Endodermal cell (in vitro differentiated cells): Measurements from ENCODE around the gene PRAF2. TPM values are rescaled to one million over a fixed set of nuclear protein-coding genes. Genes with fewer than 3 reads are reported as not detected.

ENCODE experiments used
- DNase-seq: peaks from one replicate; pipeline ENCODE4 v3.0.0-alpha.2; 2017
- H3K27ac ChIP-seq: 2 replicates; pipeline ENCODE4 v1.5.1; 2013; ENCODE audit warnings: mild to moderate bottlenecking, low read depth, low read length, moderate library complexity
- H3K27me3 ChIP-seq: 2 replicates; pipeline ENCODE4 v1.6.1; 2013; ENCODE audit warnings: mild to moderate bottlenecking, low read length, moderate library complexity; ENCODE audit not compliant: insufficient read depth, control insufficient read depth, poor library complexity, severe bottlenecking
- H3K36me3 ChIP-seq: 2 replicates; pipeline ENCODE4 v1.7.0; 2013; ENCODE audit warnings: mild to moderate bottlenecking, low read length, moderate library complexity; ENCODE audit not compliant: control insufficient read depth, insufficient read depth
- H3K4me1 ChIP-seq: one replicate; pipeline ENCODE4 v1.7.0; 2013; ENCODE audit warnings: low read length; ENCODE audit not compliant: control insufficient read depth, insufficient read depth
- H3K4me3 ChIP-seq: 2 replicates; pipeline ENCODE4 v1.5.1; 2013; ENCODE audit warnings: mild to moderate bottlenecking, low read length, moderate library complexity
- H3K9ac ChIP-seq: 2 replicates; pipeline ENCODE4 v1.6.1; 2013; ENCODE audit warnings: mild to moderate bottlenecking, low read length, moderate library complexity; ENCODE audit not compliant: poor library complexity, severe bottlenecking; ENCODE audit errors: extremely low read depth
- H3K9me3 ChIP-seq: 2 replicates; pipeline ENCODE4 v1.6.1; 2013; ENCODE audit warnings: mild to moderate bottlenecking, low read length, moderate library complexity; ENCODE audit not compliant: control insufficient read depth
- H3K27ac Mint-ChIP-seq: 2 replicates; pipeline ENCODE4 v1.8.0; 2020; ENCODE audit warnings: mixed read lengths
- H3K27me3 Mint-ChIP-seq: 2 replicates; pipeline ENCODE4 v1.8.0; 2021; ENCODE audit warnings: mild to moderate bottlenecking, mixed read lengths; ENCODE audit not compliant: insufficient read depth
- H3K36me3 Mint-ChIP-seq: 2 replicates; pipeline ENCODE4 v1.8.0; 2020; ENCODE audit warnings: low read depth, mixed read lengths
- H3K4me1 Mint-ChIP-seq: 2 replicates; pipeline ENCODE4 v1.8.0; 2020; ENCODE audit warnings: mixed read lengths
- H3K4me3 Mint-ChIP-seq: 2 replicates; pipeline ENCODE4 v1.8.0; 2020; ENCODE audit warnings: mild to moderate bottlenecking, moderate library complexity, mixed read lengths
- H3K9me3 Mint-ChIP-seq: 2 replicates; pipeline ENCODE4 v1.8.0; 2020; ENCODE audit warnings: mild to moderate bottlenecking, mixed read lengths
- WGBS, 2 experiments: methylation state at CpG; one replicate each; pipeline versions ENCODE4 v1.1.5 to v1.1.7; 2013; ENCODE audit warnings: missing lambda C conversion rate in 2 of 2, mixed read lengths in 1 of 2; ENCODE audit not compliant: insufficient coverage in 1 of 2, insufficient read length in 1 of 2; 5-methylcytosine and 5-hydroxymethylcytosine counted together
- total RNA-seq, 2 donors: library from RNA; stranded (reverse); fragmentation: NEBNext Ultra II Directional in 1 of 2; extraction: Animal tissue kit (Norgen Biotek cat#: 25700) in 1 of 2; gene quantifications; 2 replicates in 1 of 2; 3 replicates in 1 of 2; pipeline ENCODE4 v1.2.1, GENCODE V29; 2021
- TF ChIP-seq, protein P1 (sequence below): fragments of 200-600 bp; sonication (generic); conservative IDR thresholded peaks from 2 replicates; pipeline ENCODE4 v1.5.0; 2021; ENCODE audit warnings: antibody characterized with exemption, mild to moderate bottlenecking

PRAF2 gene
- total RNA-seq, 2 donors from 2014 or later: 8.2 to 15.7 TPM

DNA sequence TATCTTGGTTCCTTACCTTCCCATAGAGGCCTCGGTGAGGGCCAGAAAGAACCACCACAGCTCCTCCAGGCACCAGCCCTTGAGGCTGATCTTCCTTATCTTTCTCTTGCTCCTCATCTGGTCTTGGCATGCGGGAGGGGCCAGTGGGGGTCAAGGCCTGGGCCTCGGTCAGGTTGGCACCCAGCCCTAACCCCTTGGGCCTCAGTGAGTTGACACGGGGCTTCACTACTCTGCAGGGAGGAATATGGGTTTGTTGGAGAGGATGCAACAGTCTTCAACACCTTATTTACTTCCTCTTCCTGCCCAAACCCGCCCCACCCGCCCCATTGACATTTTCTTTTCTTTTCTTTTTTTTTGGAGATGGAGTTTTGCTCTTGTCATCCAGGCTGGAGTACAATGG is 43.8 kb upstream of the PRAF2 start:
- TF ChIP-seq, protein P1, sequence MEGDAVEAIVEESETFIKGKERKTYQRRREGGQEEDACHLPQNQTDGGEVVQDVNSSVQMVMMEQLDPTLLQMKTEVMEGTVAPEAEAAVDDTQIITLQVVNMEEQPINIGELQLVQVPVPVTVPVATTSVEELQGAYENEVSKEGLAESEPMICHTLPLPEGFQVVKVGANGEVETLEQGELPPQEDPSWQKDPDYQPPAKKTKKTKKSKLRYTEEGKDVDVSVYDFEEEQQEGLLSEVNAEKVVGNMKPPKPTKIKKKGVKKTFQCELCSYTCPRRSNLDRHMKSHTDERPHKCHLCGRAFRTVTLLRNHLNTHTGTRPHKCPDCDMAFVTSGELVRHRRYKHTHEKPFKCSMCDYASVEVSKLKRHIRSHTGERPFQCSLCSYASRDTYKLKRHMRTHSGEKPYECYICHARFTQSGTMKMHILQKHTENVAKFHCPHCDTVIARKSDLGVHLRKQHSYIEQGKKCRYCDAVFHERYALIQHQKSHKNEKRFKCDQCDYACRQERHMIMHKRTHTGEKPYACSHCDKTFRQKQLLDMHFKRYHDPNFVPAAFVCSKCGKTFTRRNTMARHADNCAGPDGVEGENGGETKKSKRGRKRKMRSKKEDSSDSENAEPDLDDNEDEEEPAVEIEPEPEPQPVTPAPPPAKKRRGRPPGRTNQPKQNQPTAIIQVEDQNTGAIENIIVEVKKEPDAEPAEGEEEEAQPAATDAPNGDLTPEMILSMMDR: no peak
- H3K9ac ChIP-seq: no peak overlapping the region
- H3K4me3 Mint-ChIP-seq: no peak overlapping the region
- H3K4me1 Mint-ChIP-seq: no peaks in the 10 kb centered on the region
- DNase-seq: no peak
- no peak overlapping the region for H3K27ac Mint-ChIP-seq
- peaks cover 38% of the 10 kb centered on the region for H3K36me3 Mint-ChIP-seq
- H3K9me3 Mint-ChIP-seq: peaks cover 65% of the 10 kb centered on the region
- 98% methylated on average over 2 of the region's 6 CpGs; no CpG with 5 or more reads in 1 of the 2 experiments for WGBS, 2 experiments
- peaks cover 12% of the 10 kb centered on the region for H3K36me3 ChIP-seq
- H3K27me3 ChIP-seq: no peaks in the 10 kb centered on the region
- no peaks in the 10 kb centered on the region for H3K27me3 Mint-ChIP-seq
- no peaks in the 10 kb centered on the region for H3K4me1 ChIP-seq
- no peak overlapping the region for H3K4me3 ChIP-seq
- no peak overlapping the region for H3K27ac ChIP-seq
- H3K9me3 ChIP-seq: no peaks in the 10 kb centered on the region

DNA sequence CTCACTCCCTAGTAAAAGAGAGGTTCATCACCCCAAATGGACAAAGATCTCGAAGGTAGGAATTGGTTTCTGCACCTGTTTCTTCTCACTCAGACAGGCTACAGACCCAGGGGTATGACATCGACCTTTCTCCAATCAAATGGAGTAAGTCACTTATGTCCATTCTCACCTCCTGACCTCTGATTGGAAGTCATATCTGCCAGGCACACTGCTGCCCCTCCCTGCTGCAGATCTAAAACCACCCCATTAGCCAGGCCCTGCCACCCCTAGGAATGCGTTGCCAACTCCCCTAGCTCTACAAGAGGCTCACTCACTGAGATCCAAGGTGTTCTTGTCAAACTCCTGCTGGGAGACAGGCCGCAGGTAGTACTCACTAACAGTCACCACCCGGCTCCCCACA is 42.9 kb upstream of the PRAF2 start:
- no peak for DNase-seq
- H3K4me3 Mint-ChIP-seq: no peak overlapping the region
- no peak overlapping the region for H3K4me3 ChIP-seq
- no peaks in the 10 kb centered on the region for H3K4me1 ChIP-seq
- H3K27ac ChIP-seq: no peak overlapping the region
- no peaks in the 10 kb centered on the region for H3K4me1 Mint-ChIP-seq
- TF ChIP-seq, protein P1: no peak
- H3K9ac ChIP-seq: no peak overlapping the region
- 95% methylated on average over 4 of the region's 5 CpGs; no CpG with 5 or more reads in 1 of the 2 experiments for WGBS, 2 experiments
- H3K9me3 Mint-ChIP-seq: peaks cover 57% of the 10 kb centered on the region
- no peaks in the 10 kb centered on the region for H3K9me3 ChIP-seq
- H3K27me3 Mint-ChIP-seq: no peaks in the 10 kb centered on the region
- no peak overlapping the region for H3K27ac Mint-ChIP-seq
- no peaks in the 10 kb centered on the region for H3K27me3 ChIP-seq
- peaks cover 12% of the 10 kb centered on the region for H3K36me3 ChIP-seq
- peaks cover 35% of the 10 kb centered on the region for H3K36me3 Mint-ChIP-seq

DNA sequence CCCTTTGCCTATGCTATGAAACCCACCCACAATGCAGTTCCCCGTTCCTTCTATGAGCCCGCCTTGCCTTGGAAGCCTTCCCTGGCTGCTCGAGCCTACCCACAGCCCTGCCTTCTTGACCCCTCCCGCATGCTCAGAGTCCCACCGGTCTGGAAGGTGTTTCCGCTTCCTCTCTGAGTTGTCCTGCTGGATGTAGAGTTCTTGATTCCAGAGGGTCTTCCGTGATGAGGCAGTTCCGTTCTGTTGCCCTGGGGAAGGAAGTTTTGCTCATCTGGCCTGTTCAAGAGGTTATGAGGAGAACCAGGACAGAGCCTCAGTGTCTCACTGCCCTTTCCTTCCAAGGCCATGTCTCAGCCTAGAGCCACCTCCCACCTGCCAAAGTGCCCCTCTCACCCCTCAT is 42.3 kb upstream of the PRAF2 start:
- Histone ChIP-seq H3K27ac (no peak overlapping the region), H3K9ac (no peak overlapping the region), H3K9me3 (no peaks in the 10 kb centered on the region), H3K4me1 (no peaks in the 10 kb centered on the region), H3K4me3 (no peak overlapping the region), H3K27me3 (no peaks in the 10 kb centered on the region), H3K36me3 (peaks cover 12% of the 10 kb centered on the region)
- no peaks in the 10 kb centered on the region for H3K4me1 Mint-ChIP-seq
- TF ChIP-seq, protein P1: no peak
- H3K27ac Mint-ChIP-seq: no peak overlapping the region
- H3K4me3 Mint-ChIP-seq: no peak overlapping the region
- H3K36me3 Mint-ChIP-seq: peaks cover 29% of the 10 kb centered on the region
- no peaks in the 10 kb centered on the region for H3K27me3 Mint-ChIP-seq
- WGBS, 2 experiments: 95% methylated on average over 8 of the region's 8 CpGs; no CpG with 5 or more reads in 1 of the 2 experiments
- H3K9me3 Mint-ChIP-seq: peaks cover 51% of the 10 kb centered on the region
- no peak for DNase-seq
